GM13976 (cell line): ENCODE data around the gene PLA2G2F.

ENCODE experiments used
- DNase-seq: peaks from one replicate; pipeline ENCODE4 v3.0.0; 2012; ENCODE audit warnings: low spot score
- in situ Hi-C: fragments of 300-500 bp; cut with MboI; formaldehyde crosslinking; loops from one replicate; pipeline ENCODE4 v1.12.0; 2022; ENCODE audit warnings: low sequenced_read_pairs, mixed read lengths, inconsistent platforms; ENCODE audit not compliant: unreplicated experiment
- TF ChIP-seq, protein P1 (sequence below): IDR thresholded peaks from 2 replicates; pipeline ENCODE4 v1.5.1; 2012; ENCODE audit warnings: borderline replicate concordance, mild to moderate bottlenecking; ENCODE audit not compliant: insufficient read depth; ENCODE audit errors: extremely low read depth, missing control alignments, control extremely low read depth

The PLA2G2F gene

DNA sequence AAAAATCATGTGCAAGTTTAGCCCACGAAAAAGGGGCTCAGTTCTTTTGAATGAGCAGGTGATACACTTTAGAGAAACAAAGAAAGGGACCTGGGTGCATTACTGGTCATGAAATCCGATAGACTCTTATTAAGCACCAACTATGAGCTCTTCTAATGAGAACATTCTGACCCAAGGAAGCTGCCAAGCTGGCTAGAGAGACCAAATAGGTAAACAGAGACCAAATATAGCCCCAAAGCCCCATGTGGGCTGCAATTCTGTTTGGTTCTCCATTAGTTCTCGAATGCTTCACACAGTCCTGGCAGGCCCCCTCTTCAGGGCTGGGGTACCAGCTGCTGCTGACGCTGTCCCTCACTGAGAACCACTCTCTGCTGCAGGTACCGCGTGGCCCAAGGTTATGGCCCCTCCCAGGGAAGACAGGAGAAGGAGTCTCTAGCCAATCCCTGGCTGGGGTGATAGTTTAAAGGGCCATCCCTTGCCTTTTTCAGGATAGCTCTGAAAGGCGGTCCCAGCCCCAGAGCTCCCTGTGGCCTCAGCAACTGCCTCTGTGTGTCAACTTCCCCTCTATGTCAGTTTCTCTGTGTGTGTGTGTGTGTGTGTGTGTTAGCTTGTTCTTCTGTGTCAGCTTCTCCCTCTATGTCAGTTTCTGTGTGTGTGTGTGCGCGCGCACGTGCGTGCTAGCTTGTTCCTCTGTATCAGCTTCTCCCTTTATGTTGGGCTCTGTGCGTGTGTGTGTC, 39.7 kb downstream of the PLA2G2F start:
- DNase-seq = no peak
- TF ChIP-seq, protein P1, sequence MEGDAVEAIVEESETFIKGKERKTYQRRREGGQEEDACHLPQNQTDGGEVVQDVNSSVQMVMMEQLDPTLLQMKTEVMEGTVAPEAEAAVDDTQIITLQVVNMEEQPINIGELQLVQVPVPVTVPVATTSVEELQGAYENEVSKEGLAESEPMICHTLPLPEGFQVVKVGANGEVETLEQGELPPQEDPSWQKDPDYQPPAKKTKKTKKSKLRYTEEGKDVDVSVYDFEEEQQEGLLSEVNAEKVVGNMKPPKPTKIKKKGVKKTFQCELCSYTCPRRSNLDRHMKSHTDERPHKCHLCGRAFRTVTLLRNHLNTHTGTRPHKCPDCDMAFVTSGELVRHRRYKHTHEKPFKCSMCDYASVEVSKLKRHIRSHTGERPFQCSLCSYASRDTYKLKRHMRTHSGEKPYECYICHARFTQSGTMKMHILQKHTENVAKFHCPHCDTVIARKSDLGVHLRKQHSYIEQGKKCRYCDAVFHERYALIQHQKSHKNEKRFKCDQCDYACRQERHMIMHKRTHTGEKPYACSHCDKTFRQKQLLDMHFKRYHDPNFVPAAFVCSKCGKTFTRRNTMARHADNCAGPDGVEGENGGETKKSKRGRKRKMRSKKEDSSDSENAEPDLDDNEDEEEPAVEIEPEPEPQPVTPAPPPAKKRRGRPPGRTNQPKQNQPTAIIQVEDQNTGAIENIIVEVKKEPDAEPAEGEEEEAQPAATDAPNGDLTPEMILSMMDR = no peak
- in situ Hi-C loops = no loop called here

DNA sequence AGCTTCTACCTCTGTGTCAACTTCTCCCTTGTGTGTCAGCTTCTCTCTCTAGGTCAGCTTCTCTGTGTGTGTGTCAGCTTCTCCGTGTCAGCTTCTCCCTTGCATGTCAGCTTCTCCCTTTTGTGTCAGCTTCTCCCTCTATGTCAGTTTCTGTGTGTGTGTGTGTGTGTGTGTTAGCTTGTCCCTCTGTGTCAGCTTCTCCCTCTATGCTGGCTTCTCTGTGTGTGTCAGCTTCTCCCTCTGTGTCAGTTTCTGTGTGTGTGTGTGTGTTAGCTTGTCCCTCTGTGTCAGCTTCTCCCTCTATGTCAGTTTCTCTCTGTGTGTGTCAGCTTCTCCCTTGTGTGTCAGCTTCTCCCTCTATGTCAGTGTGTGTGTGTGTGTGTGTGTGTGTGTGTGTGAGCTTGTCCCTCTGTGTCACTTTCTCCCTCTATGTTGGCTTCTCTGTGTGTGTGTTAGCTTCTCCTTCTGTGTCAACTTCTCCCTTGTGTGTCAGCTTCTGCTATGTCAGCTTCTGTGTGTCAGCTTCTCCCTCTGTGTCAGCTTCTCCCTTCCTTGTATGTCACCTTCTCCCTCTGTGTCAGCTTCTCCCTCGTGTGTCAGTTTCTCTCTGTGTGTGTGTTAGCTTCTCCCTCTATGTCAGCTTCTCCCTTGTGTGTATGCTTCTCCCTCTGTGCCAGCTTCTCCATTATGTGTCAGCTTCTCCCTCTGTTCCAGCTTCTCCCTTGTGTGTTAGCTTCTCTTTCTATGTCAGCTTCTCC, 40.4 kb downstream of the PLA2G2F start:
- in situ Hi-C loops = no loop called here
- DNase-seq = no peak
- TF ChIP-seq, protein P1 = no peak

DNA sequence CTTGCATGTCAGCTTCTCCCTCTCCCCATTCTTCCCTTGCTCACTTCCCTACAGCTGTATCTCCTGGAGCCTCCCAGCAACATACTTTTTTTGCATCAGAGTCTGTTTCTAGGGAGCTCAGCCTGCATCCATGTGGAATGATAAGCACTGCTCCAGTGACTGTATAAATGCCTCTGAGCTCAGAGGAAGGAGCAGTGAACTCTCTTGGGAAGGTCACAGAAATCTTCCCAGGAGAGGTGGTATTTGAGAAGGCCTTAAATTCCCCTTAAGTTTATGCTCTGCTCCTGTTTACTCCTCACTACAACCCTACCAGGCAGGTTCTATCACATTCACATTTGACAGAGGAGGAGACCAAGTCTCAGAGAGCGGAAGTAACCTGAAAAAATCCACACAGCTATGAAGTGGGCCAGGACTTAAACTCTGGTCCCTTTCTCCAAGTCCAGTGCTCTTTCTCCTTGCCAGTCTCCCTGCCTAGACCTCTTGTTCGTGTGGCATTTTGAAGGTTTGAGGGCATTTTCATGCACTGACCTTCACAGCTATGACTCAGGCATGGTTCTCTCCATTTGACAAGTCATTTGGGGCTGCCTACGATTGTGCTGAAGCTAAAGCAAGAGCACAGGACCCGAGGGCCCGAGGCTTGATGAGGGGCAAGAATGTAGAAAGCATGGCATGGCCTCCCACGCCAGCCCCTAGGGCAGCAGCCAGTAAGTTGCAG, 41.2 kb downstream of the PLA2G2F start:
- in situ Hi-C loops = no loop called here
- DNase-seq = no peak
- TF ChIP-seq, protein P1 = no peak

DNA sequence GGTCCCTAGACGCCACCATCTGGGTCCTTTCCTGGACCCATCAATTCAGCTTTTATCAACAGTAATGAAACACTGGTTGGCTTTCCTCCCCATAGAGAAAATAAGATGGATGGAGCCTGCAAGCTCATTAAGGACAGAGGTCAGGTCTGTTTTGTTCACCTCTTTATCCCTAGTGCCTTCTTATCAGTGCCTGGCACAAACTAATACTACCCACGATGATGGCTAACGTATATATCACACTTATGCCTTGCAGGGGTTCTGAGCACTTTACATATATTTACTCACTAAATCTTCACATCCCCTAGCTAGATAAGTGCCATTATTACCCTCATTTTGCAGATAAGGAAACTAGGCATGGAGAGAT, 41.7 kb downstream of the PLA2G2F start:
- in situ Hi-C loops = no loop called here
- DNase-seq = no peak
- TF ChIP-seq, protein P1 = no peak

DNA sequence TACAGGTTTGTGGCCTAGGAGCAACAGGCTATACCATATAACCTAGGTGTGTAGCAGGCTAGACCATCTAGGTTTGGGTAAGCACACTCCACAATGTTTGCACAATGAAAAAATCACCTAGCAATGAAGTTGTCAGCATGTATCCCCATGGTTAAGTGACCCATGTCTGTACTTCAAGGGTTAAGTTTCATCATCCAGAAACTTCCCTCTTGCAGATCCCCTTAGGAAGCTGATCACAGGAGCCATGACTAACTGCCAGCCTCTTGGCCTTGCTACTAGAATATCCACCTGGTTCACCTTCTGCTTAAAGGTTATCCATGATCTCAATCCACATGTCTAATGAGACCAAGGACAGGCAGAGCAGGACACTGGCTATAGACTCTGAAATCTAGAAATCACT, 43.3 kb downstream of the PLA2G2F start:
- DNase-seq = no peak
- TF ChIP-seq, protein P1 = no peak
- in situ Hi-C loops = no loop called here

DNA sequence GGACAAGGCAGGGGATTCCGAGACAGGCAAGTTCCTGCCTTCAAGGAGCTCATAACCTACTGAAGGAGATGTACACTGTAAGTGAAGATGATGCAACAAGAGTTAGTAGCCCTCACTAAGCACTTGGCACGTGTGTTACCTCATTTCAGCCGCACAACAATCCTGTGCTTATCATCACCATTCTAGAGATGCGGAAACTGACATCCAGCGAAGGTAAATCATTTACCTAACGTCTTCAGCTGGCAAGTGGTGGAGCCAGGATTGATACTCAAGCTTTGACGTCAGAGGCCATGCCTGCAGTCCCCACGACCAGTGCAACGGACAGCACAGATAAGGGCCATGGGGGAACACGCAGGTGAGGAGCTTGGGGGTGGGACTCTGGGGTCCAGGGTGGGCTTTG, 43.9 kb downstream of the PLA2G2F start:
- TF ChIP-seq, protein P1 = no peak
- no peak for DNase-seq
- in situ Hi-C loops = no loop called here
